Measurements from ENCODE around the gene ELFN2.

Gene ELFN2

GRCh38 chr22:37419969-37420685 is 7.2 kb downstream of the ELFN2 start:
- Histone ChIP-seq H3K4me1 (no peaks in the 10 kb centered on the region), H3K4me3 (ENCODE audit: low read depth, low read length) (no peak overlapping the region), H2AFZ (no peak overlapping the region), H3K36me3 (ENCODE audit: control insufficient read depth, insufficient read depth, low read length) (no peaks in the 10 kb centered on the region), H3K9me3 (ENCODE audit: control insufficient read depth, low read length) (no peaks in the 10 kb centered on the region), H3K79me2 (no peaks in the 10 kb centered on the region), H3K9ac (no peak overlapping the region), H3K27me3 (ENCODE audit: control insufficient read depth, insufficient read depth, low read length) (no peaks in the 10 kb centered on the region), H3K27ac (no peak overlapping the region), H3K4me2 (ENCODE audit: low read length) (no peak overlapping the region)
- no peak for TF ChIP-seq CTCF (IDR thresholded peaks at IDR 0.05)

- no peaks in the 10 kb centered on the region for H3K79me2 ChIP-seq
- H3K27me3 ChIP-seq (ENCODE audit: control insufficient read depth, insufficient read depth, low read length), result no peaks in the 10 kb centered on the region
- H3K27ac ChIP-seq, result no peak overlapping the region
- H3K9ac ChIP-seq, result no peak overlapping the region
- no peaks in the 10 kb centered on the region for H3K9me3 ChIP-seq (ENCODE audit: control insufficient read depth, low read length)
- no peak for TF ChIP-seq CTCF (IDR thresholded peaks at IDR 0.05)
- H2AFZ ChIP-seq, result no peak overlapping the region
- no peaks in the 10 kb centered on the region for H3K4me1 ChIP-seq
- H3K4me2 ChIP-seq (ENCODE audit: low read length), result no peak overlapping the region
- H3K4me3 ChIP-seq (ENCODE audit: low read depth, low read length), result no peak overlapping the region
- no peaks in the 10 kb centered on the region for H3K36me3 ChIP-seq (ENCODE audit: control insufficient read depth, insufficient read depth, low read length)
These were observed 7.8 kb downstream of the ELFN2 start for GRCh38 chr22:37419370-37419968.

DNA sequence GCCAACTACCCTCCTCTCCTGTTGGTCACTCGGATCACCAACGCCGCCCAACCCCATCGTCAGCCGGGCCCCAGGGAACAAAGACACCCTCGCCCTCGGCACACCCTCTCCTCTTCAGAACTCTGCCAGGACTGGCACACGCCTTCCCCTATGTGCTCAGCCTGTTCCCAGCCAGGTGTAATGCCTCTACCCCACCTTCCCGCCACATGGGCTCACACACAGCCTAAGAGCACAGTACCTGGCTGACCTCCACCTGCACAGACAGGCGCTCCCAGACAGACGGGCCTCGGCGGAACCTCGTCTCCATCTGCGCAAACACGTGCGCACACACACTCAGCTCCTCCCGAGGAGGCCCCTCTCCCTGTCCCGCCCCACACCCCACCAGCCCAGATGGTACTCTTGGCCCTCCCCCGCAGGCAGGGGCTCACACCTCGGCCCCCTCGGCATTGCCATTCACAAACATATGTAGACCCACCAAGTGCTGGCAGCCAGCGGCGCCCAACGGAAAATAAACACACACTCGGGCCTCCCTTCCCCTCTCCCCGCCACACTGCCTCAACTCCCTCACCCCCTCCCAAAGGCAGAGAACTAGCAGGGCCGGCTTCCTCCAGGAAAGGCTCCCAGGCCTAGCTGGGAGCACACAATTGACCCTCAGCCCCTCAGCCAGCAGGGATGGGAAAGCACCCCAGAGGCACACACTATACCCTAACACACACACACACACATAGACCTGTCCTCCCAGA is 8.5 kb downstream of the ELFN2 start:
- H3K27me3 ChIP-seq (ENCODE audit: control insufficient read depth, insufficient read depth, low read length), result no peaks in the 10 kb centered on the region
- no peak overlapping the region for H3K27ac ChIP-seq
- H3K4me3 ChIP-seq (ENCODE audit: low read depth, low read length), result no peak overlapping the region

DNA sequence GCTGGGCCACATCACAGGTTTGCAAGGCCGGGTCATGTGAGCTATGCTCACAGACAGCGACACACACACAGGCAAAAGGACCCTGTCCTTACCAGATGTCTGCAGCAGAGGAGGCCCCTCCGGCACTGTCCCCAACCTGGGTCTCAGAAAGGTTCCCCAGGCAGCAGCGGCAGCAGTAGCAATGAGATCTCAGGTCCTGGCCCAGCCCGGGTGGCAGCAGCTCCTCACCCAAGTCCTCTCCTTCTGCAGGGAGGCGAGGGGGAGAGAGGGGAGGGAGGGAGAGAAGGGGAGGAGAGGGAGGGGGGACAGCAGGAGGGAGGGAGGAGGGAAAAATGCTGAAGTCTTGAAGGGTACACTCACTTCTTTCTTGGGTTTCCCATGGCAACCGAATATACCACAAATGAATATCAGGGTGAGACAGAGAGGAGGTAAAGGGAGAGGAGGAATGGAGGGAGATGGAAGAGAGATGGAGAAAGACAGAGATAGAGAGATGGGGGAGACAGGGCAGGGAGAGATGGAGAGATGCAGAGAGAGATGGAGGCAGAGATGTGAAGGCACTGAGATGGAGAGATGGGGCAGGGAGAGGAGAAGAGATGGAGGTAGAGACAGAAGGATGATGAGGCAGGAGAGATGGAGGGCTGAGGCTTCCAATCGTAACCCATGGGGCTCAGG is 9.5 kb downstream of the ELFN2 start:
- no peaks in the 10 kb centered on the region for H3K27me3 ChIP-seq (ENCODE audit: control insufficient read depth, insufficient read depth, low read length)

More for the DNA sequence above, 8.5 kb downstream of the ELFN2 start:
- Histone ChIP-seq H3K4me1 (no peaks in the 10 kb centered on the region), H2AFZ (no peak overlapping the region), H3K9ac (no peak overlapping the region), H3K36me3 (ENCODE audit: control insufficient read depth, insufficient read depth, low read length) (no peaks in the 10 kb centered on the region), H3K4me2 (ENCODE audit: low read length) (no peak overlapping the region), H3K79me2 (no peaks in the 10 kb centered on the region), H3K9me3 (ENCODE audit: control insufficient read depth, low read length) (no peaks in the 10 kb centered on the region)
- no peak for TF ChIP-seq CTCF (IDR thresholded peaks at IDR 0.05)

More for the DNA sequence above, 9.5 kb downstream of the ELFN2 start:
- Histone ChIP-seq H3K9ac (no peak overlapping the region), H2AFZ (no peak overlapping the region), H3K36me3 (ENCODE audit: control insufficient read depth, insufficient read depth, low read length) (no peaks in the 10 kb centered on the region), H3K27ac (no peak overlapping the region), H3K4me1 (no peaks in the 10 kb centered on the region), H3K9me3 (ENCODE audit: control insufficient read depth, low read length) (no peaks in the 10 kb centered on the region), H3K79me2 (no peaks in the 10 kb centered on the region), H3K4me3 (ENCODE audit: low read depth, low read length) (no peak overlapping the region), H3K4me2 (ENCODE audit: low read length) (no peak overlapping the region)
- no peak for TF ChIP-seq CTCF (IDR thresholded peaks at IDR 0.05)

Data from parathyroid adenoma (tissue), 2 donors.